ENCODE data around the gene EML1.

Gene EML1

GRCh38 chr14:99907761-99908652, 114.8 kb downstream of the EML1 start:
- no peak for DNase-seq (ENCODE audit: low spot score)
- no peak for TF ChIP-seq CTCF (IDR thresholded peaks at IDR 0.05; ENCODE audit: extremely low read depth, missing control alignments)

GRCh38 chr14:99908653-99909250, 115.5 kb downstream of the EML1 start:
- no peak for TF ChIP-seq CTCF (IDR thresholded peaks at IDR 0.05; ENCODE audit: extremely low read depth, missing control alignments)
- DNase-seq (ENCODE audit: low spot score), result no peak

- DNase-seq (ENCODE audit: low spot score), result no peak
- no peak for TF ChIP-seq CTCF (IDR thresholded peaks at IDR 0.05; ENCODE audit: extremely low read depth, missing control alignments)
These were observed 116.4 kb downstream of the EML1 start for GRCh38 chr14:99909513-99910064.

GRCh38 chr14:99910337-99911309, 117.4 kb downstream of the EML1 start:
- no peak for DNase-seq (ENCODE audit: low spot score)
- no peak for TF ChIP-seq CTCF (IDR thresholded peaks at IDR 0.05; ENCODE audit: extremely low read depth, missing control alignments)

GRCh38 chr14:99915305-99916090, 122.3 kb downstream of the EML1 start:
- no peak for TF ChIP-seq CTCF (IDR thresholded peaks at IDR 0.05; ENCODE audit: extremely low read depth, missing control alignments)
- no peak for DNase-seq (ENCODE audit: low spot score)

- DNase-seq (ENCODE audit: low spot score), result no peak
- TF ChIP-seq CTCF (IDR thresholded peaks at IDR 0.05; ENCODE audit: extremely low read depth, missing control alignments), result no peak
These were observed 122.8 kb downstream of the EML1 start for GRCh38 chr14:99916091-99916383.

Data from GM20000 (cell line).